ENCODE measurements around the gene ANGPTL1. TPM values are rescaled to one million over a fixed set of nuclear protein-coding genes. Genes with fewer than 3 reads are reported as not detected.

ANGPTL1 gene, protein sequence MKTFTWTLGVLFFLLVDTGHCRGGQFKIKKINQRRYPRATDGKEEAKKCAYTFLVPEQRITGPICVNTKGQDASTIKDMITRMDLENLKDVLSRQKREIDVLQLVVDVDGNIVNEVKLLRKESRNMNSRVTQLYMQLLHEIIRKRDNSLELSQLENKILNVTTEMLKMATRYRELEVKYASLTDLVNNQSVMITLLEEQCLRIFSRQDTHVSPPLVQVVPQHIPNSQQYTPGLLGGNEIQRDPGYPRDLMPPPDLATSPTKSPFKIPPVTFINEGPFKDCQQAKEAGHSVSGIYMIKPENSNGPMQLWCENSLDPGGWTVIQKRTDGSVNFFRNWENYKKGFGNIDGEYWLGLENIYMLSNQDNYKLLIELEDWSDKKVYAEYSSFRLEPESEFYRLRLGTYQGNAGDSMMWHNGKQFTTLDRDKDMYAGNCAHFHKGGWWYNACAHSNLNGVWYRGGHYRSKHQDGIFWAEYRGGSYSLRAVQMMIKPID
- polyA plus RNA-seq (ENCODE audit: insufficient read depth in 1 of 5, insufficient read length in 5 of 5, low replicate concordance in 1 of 5) = 10 to 100 TPM in 4 of 5 donors, 1 to 10 TPM in 1; 7.8 to 13.1 (median 11.3) TPM
- long read RNA-seq, donor 1, partial matches to known transcripts = 0 of 1 reads
- long read RNA-seq, donor 1, other reads (novel, unspliced or antisense) = 0 of 1 reads
- long read RNA-seq, donor 2, partial matches to known transcripts = 0 of 4 reads
- long read RNA-seq, donor 2, other reads (novel, unspliced or antisense) = 0 of 4 reads
- long read RNA-seq, donor 3, partial matches to known transcripts = 0 of 2 reads
- long read RNA-seq, donor 3, other reads (novel, unspliced or antisense) = 0 of 2 reads
- long read RNA-seq, donor 4, partial matches to known transcripts = 0 of 2 reads
- long read RNA-seq, donor 4, other reads (novel, unspliced or antisense) = 0 of 2 reads
- long read RNA-seq, donor 5, partial matches to known transcripts = 0 of 4 reads
- long read RNA-seq, donor 5, other reads (novel, unspliced or antisense) = 0 of 4 reads
- long read RNA-seq, donor 6, transcript ANGPTL1-202 (5 exons, 2,289 nt) = major isoform, 5 of 6 reads
- long read RNA-seq, donor 6, partial matches to known transcripts = 0 of 6 reads
- long read RNA-seq, donor 6, other reads (novel, unspliced or antisense) = 0 of 6 reads
- long read RNA-seq, donor 7, partial matches to known transcripts = 0 of 2 reads
- long read RNA-seq, donor 7, other reads (novel, unspliced or antisense) = 0 of 2 reads
- long read RNA-seq, donor 8 = 0 reads

DNA sequence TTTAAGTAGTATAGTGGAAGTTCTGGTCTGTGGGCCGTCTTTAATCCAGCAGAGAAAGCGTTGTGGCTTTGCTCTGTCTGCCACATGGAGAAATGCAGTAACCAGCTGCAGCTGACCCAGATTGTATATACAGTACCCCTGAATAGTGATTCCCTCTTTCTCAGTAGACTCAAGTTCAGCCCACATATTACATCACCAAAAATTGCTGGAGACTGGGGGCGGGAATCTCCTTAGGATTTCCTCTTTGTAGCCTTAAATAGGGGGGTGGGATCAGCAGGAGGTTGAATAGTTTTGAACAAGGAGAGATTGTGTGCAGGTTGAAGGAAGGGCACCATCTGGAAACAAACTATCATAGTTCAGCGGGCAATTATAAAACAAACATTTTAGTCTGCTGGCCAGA lies at the start of gene ANGPTL1:
ANGPTL1 (minus strand) TSS at position 134 of the 400 bp plus-strand sequence. CDS start 5,301 bp downstream, outside the sequence.
- peak; percentile 73 for DNase-seq

DNA sequence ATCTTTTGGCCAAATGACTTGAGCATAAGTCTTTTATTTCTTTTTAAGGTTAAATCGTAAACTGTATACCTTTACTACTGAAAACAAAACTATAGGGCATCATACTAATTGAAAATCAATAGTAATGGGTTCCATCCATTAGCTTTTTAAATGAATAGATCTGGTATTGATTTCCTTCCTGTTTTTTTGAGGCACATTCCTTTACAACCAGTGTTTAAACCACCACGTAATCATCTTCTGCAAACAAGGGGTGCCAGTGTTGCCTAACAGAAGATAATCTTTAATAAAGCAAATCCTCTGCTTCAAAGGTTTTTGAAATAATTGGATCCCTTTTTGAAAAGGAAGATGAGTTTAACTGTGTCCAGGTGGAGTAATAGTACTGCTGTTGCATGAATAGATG lies 48.7 kb upstream of the ANGPTL1 start:
- no peak for DNase-seq

DNA sequence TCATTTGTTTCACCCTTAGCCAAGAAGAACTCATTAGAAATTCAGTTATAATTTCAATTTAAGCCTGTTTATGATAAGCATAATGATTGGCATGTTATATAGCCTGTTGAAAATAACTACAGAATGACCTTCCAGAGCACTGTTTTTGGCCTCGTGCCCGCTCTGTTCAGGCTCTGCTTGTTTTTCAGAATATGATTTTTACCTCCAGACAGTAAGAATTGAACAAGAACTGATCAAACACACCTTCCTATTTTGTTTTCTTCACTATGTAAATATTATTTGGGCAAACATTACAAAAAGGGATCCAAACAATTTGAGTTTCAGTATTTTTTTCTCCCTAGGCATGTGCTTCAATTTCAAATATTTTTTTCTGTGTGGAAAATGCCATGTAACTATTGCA lies 48.1 kb upstream of the ANGPTL1 start:
- no peak for DNase-seq

DNA sequence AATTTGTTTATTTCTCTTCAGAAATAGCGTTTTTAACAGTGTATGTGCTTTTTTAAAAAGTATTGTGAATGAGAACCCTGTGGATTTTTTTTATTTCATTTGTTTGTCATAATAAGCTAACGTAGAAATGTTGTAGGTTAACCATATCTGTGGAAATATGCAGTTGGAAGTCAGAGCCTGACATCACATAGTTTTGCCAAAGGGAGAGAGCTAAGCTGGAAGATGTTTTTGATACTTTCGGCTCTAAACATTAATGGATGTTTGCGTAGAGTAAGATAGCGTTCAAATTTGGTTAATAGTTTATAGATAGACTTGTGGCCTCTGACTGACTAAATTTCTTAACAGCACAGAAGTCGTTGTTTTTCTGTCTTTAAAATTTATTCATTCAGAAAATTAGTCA lies 47.4 kb upstream of the ANGPTL1 start:
- no peak for DNase-seq

DNA sequence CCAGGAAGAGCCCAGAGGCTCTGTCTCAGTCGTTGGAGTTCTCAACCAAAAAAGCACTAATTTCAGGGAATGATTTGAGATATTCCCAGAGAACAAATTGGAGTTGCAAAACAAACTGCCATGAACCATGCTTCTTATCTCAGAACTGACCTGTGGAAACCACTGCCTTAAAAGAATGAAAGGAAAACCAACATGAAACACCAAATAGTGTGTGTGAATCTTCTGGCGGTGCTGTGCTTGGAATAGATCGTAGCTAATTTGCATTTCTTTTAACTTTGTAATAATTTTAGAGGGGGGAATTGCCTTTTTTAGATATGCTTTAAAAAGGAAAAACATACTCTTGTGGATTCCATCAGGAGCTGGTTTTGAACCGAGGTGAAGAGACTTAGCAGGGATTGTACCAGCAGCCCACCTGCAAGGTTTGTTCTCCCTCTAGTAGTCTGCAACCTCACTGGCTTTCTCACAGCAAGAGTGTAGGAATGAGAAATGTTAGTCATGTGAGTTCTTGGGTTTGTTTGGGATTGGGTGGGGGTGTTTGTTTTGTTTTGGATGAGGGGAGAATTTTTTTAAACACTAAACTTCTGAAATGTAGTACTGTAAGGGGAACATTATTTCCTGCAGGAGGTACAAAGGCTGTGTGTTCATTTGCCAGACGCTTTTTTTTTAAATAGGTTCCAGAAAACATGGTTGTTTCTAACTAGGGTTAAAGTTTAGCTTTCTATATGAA lies 45.7 kb upstream of the ANGPTL1 start:
- no peak for DNase-seq

DNA sequence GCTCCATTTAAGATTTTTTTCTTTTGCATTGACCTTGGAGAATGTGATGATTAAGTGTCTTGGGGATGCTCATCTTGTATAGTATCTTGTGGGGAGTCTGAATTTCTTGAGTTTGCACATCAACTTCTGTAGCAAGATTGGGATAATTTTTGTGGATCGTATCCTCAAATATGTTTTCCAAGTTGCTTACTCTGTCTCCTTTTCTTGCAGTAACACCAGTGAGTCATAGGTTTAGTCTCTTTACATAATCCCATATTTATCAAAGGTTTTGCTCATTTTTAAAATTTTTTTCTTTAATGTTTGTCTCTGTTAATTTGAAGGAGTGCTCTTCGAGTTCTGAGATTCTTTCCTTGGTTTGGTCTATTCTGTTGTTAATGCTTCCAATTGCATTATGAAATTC lies 41.7 kb upstream of the ANGPTL1 start:
- DNase-seq = no peak

DNA sequence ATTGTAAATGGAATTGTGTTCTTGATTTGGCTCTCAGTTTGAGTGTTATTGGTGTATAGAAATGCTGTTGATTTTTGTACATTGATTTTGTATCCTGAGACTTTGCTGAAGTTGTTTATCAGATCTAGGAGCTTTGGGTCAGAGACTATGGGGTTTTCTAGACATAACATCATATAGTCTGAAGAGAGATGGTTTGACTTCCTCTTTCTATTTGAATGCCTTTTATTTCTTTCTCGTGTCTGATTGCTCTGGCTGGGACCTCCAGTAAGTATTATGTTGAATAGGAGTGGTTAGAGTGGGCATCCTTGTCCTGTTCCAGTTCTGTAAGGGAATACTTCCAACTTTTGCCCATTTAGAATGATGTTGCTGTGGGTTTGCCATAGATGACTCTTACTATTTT lies 39.1 kb upstream of the ANGPTL1 start:
- no peak for DNase-seq

DNA sequence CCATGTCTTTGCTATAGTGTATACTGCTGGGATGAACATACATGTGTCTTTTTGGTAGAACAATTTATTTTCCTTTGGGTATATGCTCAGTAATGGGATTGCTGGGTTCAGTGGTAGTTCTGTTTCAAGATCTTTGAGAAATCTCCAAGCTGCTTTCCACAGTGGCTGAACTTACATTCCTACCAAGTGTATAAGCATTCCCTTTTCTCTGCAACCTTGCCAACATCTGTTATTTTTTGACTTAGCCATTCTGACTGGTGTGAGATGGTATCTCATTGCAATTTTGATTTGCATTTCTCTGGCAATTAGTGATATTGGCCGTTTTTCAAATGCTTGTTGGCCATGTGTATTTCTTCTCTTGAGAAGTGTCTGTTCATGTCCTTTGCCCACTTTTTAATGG lies 37.5 kb upstream of the ANGPTL1 start:
- DNase-seq = no peak

DNA sequence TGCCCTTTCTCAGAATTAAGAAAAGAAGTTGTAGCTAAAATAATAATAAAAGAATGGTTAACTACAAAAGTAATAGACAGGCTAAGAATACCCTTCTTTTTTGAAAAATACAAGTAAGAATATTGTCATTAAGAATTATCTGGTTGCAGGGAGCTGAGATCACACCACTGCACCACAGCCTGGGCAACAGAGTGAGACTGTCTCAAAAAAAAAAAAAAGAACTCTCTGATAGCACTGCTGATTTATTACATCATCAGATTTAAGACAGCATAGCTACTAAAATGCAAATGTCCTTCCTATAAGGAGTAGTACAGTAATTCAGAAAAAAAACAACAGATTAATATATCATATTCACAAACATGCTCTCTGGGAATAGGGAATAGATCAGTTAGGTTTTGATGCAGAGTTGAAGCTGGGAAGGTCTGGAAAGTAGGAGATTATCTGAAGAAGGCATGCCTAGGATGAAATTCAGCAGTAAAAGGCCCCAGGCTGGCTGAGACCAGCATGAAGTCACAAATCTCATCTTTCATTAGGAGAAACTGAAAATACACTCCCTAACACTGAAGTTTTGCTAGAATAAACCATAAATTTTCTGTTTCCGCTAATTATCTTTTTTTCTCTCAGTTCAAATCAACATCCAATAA lies 30.7 kb upstream of the ANGPTL1 start:
- no peak for DNase-seq

DNA sequence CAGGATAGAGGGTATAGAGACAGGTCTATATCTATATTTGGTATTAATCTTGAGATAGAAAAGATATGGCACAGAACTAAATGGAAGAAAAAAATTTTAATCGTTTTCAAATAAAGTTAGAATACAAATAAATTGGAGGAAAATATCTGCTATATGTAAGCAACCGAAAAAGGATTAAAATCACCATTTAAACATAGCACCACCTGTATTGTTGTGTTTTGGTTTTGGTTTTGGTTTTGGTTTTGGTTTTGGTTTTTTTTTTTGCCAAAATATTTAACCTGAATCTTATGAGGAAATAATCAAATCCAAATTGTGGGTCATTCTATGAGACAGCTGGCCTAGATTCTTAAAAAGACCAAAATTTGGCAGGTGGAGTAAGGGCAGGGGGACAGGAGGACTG lies 28.5 kb upstream of the ANGPTL1 start:
- no peak for DNase-seq

DNA sequence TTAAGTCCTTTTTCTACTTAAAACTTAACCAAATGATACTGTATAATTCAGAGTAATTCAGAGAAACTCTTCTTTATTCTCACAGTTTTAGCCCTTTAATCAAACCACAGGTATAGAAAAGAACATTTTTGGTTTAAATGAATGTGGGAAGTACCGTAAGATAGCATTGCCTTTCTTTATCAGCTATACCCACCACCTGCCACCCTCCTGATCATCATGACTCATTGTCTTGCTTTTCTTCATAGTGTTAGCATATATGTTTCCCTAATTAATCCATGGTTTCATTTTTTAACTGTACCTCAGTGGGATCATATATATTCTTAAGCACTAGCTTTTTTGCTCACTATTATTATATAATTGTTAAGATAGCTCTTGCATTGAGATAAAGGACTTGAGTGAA lies 27.5 kb upstream of the ANGPTL1 start:
- no peak for DNase-seq

DNA sequence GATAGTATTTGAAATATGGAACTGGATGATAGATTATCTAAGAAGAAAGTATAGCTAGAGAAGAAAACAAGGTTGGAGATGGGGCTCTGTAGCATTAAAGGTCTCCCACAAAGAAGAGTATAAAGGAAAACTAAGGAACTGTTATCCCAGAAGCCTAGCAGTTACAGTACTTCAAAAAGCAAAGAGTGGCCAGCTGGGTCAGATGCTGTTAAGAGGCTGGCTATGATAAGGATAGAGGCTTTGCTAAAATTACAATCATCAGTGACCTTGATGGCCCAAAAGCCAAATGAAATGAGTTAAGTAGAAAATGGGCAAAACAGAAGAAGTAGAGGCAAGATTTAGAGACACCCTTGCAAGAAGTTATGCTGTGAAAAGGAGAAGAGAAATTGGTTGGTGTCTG lies 25.1 kb upstream of the ANGPTL1 start:
- no peak for DNase-seq

DNA sequence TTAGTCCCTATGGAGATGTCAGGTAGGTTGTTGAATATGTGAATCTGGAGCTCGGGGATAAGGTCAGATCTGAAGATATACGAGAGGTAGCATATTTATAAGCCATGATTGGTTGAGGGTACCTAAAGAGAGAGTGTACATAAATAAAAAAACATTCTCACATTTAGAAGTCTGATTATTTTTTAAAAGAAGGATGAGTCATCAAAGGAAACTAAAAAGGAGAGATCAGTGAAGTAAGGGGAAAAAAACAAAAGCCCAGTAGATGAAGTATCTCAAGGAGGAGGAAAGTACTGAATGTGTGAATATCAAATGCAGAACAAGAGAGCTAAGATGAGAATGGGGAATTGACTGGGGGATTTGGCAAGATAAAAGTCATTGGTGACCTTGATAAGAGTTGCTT lies 15.7 kb upstream of the ANGPTL1 start:
- DNase-seq = no peak

DNA sequence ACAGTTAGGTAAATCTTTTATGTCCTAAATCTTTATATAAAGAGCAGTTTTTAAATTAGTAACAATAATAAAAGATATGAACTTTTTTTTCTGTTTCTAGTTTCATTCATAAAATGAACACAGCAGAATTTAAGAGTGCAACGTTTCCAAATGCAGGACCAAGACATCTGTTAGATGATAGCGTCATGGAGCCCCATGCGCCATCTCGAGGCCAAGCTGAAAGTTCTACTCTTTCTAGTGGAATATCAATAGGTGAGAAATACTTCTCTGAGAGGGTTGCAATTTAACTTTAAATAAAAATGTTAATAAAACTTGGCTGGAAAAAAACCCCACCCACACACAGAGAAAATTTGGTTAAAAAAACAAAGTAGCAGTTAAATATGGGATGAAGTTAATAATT lies 15.0 kb upstream of the ANGPTL1 start:
- no peak for DNase-seq

DNA sequence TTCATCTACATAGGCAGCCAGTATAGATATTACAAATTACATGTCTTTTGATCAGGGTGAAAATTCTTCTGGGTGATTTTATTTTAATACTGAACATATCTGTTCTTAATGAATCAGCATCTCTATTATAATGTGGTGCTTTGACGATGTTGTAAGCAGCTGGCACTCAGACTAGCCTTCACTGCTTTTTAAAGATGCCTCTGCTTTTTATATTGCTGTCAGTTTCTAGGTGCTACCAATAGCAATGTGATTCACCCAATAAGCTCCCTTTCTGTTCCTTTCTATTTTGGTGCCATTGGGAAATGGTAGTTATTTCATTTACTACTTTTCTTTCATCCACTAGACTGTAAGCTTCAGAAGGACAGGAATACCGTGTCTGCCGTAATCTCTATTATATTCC lies 11.1 kb upstream of the ANGPTL1 start:
- no peak for DNase-seq

DNA sequence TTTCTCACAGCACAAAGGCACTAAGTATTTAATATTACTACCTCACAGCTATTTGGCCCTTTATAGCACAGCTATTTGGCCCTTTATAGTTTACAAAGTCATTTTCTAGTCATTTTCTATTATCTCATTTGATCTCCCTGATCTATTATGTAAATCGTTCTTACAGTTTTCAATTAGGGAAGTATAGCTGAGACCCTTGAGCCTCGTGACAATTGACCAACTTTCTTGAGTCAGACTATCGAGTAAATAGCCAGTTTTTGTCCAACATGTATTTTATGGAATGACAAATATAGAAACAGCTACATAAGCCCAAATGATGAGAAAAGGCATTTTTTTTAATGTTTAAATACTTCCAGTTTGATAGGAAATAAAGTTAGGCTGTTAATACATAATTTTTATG lies 7.0 kb upstream of the ANGPTL1 start:
- no peak for DNase-seq

DNA sequence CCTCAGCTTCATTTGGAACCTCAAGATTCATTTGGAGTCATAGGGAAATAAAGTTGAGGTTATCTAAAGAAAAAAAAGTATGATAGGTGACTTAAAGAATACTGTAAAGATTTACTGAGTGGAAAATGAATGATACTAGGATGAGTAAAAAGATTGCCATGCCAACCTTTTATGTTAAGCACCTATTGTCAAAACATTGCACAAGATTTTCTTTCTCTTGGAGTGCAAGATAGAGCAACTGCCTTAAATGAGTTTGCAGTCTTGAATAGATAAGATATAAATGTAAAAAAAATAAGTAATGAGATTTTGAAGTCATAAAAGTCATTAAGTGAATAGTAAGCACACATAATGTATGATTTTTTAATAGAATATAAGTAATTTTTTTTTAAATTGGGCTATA lies 5.1 kb upstream of the ANGPTL1 start:
- no peak for DNase-seq

DNA sequence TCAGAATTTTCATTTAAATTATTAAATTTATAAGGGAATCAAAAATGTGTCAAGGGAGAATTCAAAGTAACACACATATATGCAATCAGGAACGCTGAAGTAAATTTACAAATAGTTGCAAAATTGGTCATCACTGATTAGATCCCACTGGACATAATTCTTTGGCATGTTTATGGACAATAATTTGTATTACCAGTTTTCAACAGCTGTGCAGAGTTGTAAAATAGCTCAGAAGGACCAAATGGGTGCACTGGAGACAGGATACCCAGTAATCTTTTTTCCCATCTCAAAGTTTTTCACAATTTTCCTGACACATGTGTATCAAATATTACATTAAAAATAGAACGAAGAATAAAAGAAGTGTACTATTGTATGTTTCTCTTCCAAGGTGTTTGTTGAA lies 4.1 kb upstream of the ANGPTL1 start:
- no peak for DNase-seq

DNA sequence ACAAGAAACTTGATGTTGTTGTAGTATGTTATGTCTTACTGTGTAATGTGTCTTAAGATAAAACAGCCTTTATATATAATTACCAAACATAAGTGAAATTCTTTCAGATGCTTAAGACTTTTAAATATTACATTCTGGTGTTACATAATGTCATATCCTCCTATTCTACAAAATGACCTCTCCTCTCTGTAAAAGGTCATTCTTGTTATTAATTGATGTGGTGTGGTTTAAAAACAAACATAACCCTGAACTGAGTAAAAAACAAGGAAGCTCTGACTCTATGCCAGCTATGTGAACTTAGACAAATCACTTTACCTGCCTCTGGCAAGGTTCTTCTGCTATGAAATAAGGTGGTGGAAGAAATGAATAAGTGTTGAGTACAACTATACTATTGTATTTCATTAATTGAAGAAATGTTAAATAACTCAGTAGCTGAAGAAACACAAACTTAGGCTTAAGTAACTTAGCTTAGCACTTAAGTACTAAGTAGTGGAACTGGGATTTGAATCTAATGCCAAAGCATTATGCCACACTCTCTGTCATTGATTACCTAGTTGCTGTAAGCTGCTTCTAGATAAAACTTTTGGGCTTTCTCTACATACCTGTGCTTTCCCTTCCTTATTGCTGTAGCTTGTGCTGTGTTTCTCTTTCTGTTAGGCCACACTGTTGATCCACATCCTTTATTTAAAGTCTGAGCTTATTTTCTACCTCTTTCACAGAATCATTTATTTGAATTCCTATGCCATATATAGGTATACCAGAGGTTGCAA lies 859 bp upstream of the ANGPTL1 start:
- no peak for DNase-seq

DNA sequence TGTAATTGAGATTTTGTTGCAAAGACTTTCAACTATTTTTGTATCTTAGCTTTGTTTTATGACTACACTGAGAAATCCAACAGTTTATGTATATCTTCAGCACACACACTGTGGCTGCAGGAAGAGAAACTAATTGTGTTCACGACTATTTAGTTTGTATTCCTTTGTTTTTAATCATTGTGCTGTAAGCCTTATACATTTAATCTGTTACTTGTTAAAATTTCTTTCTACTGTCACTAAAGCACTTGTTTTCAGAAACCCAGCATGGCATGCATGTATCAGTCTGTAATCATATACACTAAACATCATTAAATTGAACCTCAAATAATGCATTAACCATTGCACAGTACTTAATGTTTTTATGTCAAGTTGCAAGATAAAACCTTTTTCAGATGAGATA lies 656 bp downstream of the ANGPTL1 start:
- DNase-seq = no peak

Data from right lung (tissue), 10 donors.